ENCODE data around the gene COG7.

The COG7 gene

DNA sequence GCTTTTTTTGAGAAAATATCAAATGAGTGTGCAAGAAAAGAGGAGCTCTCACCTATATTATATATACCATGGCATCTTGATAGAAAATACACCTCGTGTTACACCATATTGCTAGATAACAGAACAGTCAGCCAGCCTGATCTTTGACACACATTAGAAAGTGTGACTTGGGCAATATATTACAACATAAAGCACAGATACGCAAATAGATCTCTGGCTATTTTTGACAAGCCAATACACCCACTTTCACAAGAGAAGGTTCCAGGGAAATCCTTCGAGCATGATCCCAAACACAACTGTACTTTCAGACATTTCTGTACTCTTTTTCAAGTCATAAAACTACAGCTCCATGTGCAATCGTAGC is 47.9 kb upstream of the COG7 start:
- H4K20me1 ChIP-seq (ENCODE audit: insufficient read depth, low read length), result peaks cover 50% of the 10 kb centered on the region
- no peak overlapping the region for H3K4me3 ChIP-seq (ENCODE audit: low read length)

DNA sequence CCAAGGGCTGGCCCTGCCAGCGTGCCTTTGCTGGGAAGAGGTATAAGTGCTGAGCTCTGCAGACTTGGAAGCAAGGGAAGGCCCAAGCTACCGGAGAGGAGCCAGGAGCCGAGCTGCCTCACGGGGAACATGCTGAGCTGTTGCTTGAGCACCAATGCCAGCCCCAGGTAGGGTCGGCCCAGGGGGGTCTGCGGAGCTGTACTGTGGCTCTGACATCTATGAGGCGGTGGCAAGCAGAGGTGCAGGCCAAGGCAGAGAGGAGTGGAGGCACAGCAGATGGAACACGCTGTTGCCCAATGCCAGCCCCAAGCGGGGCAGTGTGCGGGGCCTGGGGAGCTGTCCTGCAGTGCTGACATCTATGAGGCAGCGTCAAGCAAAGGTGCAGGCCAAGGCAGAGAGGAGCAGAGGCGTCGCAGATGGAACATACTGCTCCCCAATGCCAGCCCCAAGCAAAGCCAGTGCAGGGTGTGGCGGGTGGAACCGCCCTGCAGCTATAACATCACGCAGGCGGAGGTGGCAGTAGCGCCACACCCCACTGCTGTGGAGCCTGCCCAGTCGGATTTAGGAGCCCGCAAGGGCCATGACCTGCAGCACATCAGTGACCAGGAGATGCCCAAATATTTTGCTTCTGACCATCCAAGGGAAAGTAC is 47.3 kb upstream of the COG7 start:
- H2AFZ ChIP-seq (ENCODE audit: low read length), result no peak overlapping the region
- H3K36me3 ChIP-seq (replicated peaks; ENCODE audit: insufficient read depth, low read length), result peaks cover 1% of the 10 kb centered on the region; the same call in 1 of the 2 replicates
- no peak overlapping the region for H3K4me3 ChIP-seq (ENCODE audit: low read length)
- H3K27me3 ChIP-seq (replicated peaks; ENCODE audit: insufficient read depth, low read length), result no peaks in the 10 kb centered on the region
- no peaks in the 10 kb centered on the region for H3F3A ChIP-seq (ENCODE audit: insufficient read depth, low read length)
- TF ChIP-seq, protein P1, sequence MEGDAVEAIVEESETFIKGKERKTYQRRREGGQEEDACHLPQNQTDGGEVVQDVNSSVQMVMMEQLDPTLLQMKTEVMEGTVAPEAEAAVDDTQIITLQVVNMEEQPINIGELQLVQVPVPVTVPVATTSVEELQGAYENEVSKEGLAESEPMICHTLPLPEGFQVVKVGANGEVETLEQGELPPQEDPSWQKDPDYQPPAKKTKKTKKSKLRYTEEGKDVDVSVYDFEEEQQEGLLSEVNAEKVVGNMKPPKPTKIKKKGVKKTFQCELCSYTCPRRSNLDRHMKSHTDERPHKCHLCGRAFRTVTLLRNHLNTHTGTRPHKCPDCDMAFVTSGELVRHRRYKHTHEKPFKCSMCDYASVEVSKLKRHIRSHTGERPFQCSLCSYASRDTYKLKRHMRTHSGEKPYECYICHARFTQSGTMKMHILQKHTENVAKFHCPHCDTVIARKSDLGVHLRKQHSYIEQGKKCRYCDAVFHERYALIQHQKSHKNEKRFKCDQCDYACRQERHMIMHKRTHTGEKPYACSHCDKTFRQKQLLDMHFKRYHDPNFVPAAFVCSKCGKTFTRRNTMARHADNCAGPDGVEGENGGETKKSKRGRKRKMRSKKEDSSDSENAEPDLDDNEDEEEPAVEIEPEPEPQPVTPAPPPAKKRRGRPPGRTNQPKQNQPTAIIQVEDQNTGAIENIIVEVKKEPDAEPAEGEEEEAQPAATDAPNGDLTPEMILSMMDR (IDR thresholded peaks at IDR 0.05; ENCODE audit: low read length), result no peak
- no peak for TF ChIP-seq EZH2 (optimal IDR thresholded peaks at IDR 0.05; ENCODE audit: low read depth, low read length)
- TF ChIP-seq EZH2phosphoT487 (IDR thresholded peaks at IDR 0.05; ENCODE audit: low read length), result no peak
- no peaks in the 10 kb centered on the region for H3K9me2 ChIP-seq (replicated peaks; ENCODE audit: insufficient read depth, low read length)
- H4K20me1 ChIP-seq (ENCODE audit: insufficient read depth, low read length), result peaks cover 50% of the 10 kb centered on the region
- H3K27ac ChIP-seq (ENCODE audit: low read length), result no peak overlapping the region
- H3K9ac ChIP-seq (ENCODE audit: low read length), result no peak overlapping the region
- no peaks in the 10 kb centered on the region for H3K4me1 ChIP-seq (ENCODE audit: low read length)
- H3K79me2 ChIP-seq (ENCODE audit: low read length), result peaks cover 99% of the 10 kb centered on the region
- no peak for DNase-seq
- no peak overlapping the region for H3K4me2 ChIP-seq (ENCODE audit: low read depth, low read length)
- no peaks in the 10 kb centered on the region for H3K9me3 ChIP-seq (replicated peaks; ENCODE audit: insufficient read depth, low read length)

More for the DNA sequence above, 47.9 kb upstream of the COG7 start:
- no peak overlapping the region for H2AFZ ChIP-seq (ENCODE audit: low read length)
- no peak overlapping the region for H3K27ac ChIP-seq (ENCODE audit: low read length)
- peaks cover 99% of the 10 kb centered on the region for H3K79me2 ChIP-seq (ENCODE audit: low read length)
- H3K4me1 ChIP-seq (ENCODE audit: low read length), result no peaks in the 10 kb centered on the region
- no peak for TF ChIP-seq EZH2phosphoT487 (IDR thresholded peaks at IDR 0.05; ENCODE audit: low read length)
- no peak for TF ChIP-seq EZH2 (optimal IDR thresholded peaks at IDR 0.05; ENCODE audit: low read depth, low read length)
- TF ChIP-seq, protein P1 (IDR thresholded peaks at IDR 0.05; ENCODE audit: low read length), result no peak
- no peaks in the 10 kb centered on the region for H3F3A ChIP-seq (ENCODE audit: insufficient read depth, low read length)
- no peak for DNase-seq
- no peaks in the 10 kb centered on the region for H3K27me3 ChIP-seq (replicated peaks; ENCODE audit: insufficient read depth, low read length)
- H3K9ac ChIP-seq (ENCODE audit: low read length), result no peak overlapping the region
- H3K9me2 ChIP-seq (replicated peaks; ENCODE audit: insufficient read depth, low read length), result no peaks in the 10 kb centered on the region
- H3K9me3 ChIP-seq (replicated peaks; ENCODE audit: insufficient read depth, low read length), result no peaks in the 10 kb centered on the region
- no peaks in the 10 kb centered on the region for H3K36me3 ChIP-seq (replicated peaks; ENCODE audit: insufficient read depth, low read length)
- H3K4me2 ChIP-seq (ENCODE audit: low read depth, low read length), result no peak overlapping the region

DNA sequence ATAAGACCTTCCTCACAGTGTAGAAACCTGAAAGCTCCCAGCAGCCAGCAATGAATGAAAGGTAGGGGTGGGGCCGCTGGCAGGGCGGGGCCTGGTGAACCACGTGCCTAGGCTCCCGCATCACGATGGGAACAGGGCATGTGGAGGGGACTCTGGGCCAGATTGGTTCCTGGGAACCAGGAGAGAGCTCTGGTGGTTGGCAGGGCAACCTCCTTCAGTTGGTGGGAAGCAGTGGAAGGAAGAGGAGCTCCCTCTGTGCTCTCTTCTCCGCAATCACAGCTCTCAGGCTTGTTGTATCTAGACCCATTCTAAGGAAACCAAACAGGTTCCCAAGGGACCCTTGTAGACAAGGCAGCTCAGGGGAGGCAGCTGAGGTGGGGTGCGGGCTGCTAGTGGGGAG is 46.8 kb upstream of the COG7 start:
- H2AFZ ChIP-seq (ENCODE audit: low read length), result no peak overlapping the region
- no peak overlapping the region for H3K4me3 ChIP-seq (ENCODE audit: low read length)
- H3K4me2 ChIP-seq (ENCODE audit: low read depth, low read length), result no peak overlapping the region
- H3K79me2 ChIP-seq (ENCODE audit: low read length), result peaks cover 98% of the 10 kb centered on the region
- no peaks in the 10 kb centered on the region for H3F3A ChIP-seq (ENCODE audit: insufficient read depth, low read length)
- H3K27ac ChIP-seq (ENCODE audit: low read length), result no peak overlapping the region
- no peak for DNase-seq
- H3K27me3 ChIP-seq (replicated peaks; ENCODE audit: insufficient read depth, low read length), result no peaks in the 10 kb centered on the region
- H3K9ac ChIP-seq (ENCODE audit: low read length), result no peak overlapping the region
- H4K20me1 ChIP-seq (ENCODE audit: insufficient read depth, low read length), result peaks cover 46% of the 10 kb centered on the region
- no peaks in the 10 kb centered on the region for H3K9me3 ChIP-seq (replicated peaks; ENCODE audit: insufficient read depth, low read length)
- TF ChIP-seq EZH2phosphoT487 (IDR thresholded peaks at IDR 0.05; ENCODE audit: low read length) (no peak), EZH2 (optimal IDR thresholded peaks at IDR 0.05; ENCODE audit: low read depth, low read length) (no peak)
- TF ChIP-seq, protein P1 (IDR thresholded peaks at IDR 0.05; ENCODE audit: low read length), result no peak
- no peaks in the 10 kb centered on the region for H3K9me2 ChIP-seq (replicated peaks; ENCODE audit: insufficient read depth, low read length)
- H3K4me1 ChIP-seq (ENCODE audit: low read length), result no peaks in the 10 kb centered on the region
- peaks cover 4% of the 10 kb centered on the region; the same call in 1 of the 2 replicates for H3K36me3 ChIP-seq (replicated peaks; ENCODE audit: insufficient read depth, low read length)
